COLO668 (cell line): ENCODE results near the gene LRRC37B.
A peak's percentile ranks its signal among the peaks of the same experiment; 100 is the strongest.
"Not testable (repeated sequence)": the region's sequence is repeated elsewhere in the genome, so short reads cannot be mapped to it uniquely, and the experiment has no call there.

ENCODE experiments used
- DNase-seq: peaks from one replicate; lab custom pipeline; 2025; ENCODE audit not compliant: unreplicated experiment; lab: John Stamatoyannopoulos, UW

Gene LRRC37B

GRCh38 chr17:32084942-32085829, 78.0 kb downstream of the LRRC37B start:
- DNase-seq: not testable (repeated sequence)

- not testable (repeated sequence) for DNase-seq
These were observed 79.7 kb downstream of the LRRC37B start for GRCh38 chr17:32086833-32087232.

- not testable (repeated sequence) for DNase-seq
These were observed 84.9 kb downstream of the LRRC37B start for GRCh38 chr17:32092062-32092461.

GRCh38 chr17:32099686-32100085, 92.5 kb downstream of the LRRC37B start:
- no peak for DNase-seq

GRCh38 chr17:32100323-32100722, 93.1 kb downstream of the LRRC37B start:
- DNase-seq: not testable (repeated sequence)

- DNase-seq: peak; percentile 26
These were observed 93.9 kb downstream of the LRRC37B start for GRCh38 chr17:32100971-32101631.

- DNase-seq: no peak
These were observed 95.0 kb downstream of the LRRC37B start for GRCh38 chr17:32102172-32102571.

- no peak for DNase-seq
These were observed 95.5 kb downstream of the LRRC37B start for GRCh38 chr17:32102646-32103186.
